Memory B cell (primary cell): ENCODE data around the gene MEX3D.

Experiments
- ATAC-seq: fragments of 150-1000 bp; cut with Tn5 transposase; 2 replicates; pipeline ENCODE4 v1.10.0; 2021; ENCODE audit warnings: low read depth, mild to moderate bottlenecking, moderate library complexity
- DNase-seq, 2 donors: peaks; one replicate each; pipeline ENCODE4 v3.0.0; 2022; ENCODE audit warnings: low spot score in 2 of 2
- H3K27ac Mint-ChIP-seq: one replicate; pipeline ENCODE4 v1.8.0; 2022; ENCODE audit warnings: mild to moderate bottlenecking, moderate library complexity, mixed read lengths
- H3K27me3 Mint-ChIP-seq: one replicate; pipeline ENCODE4 v1.8.0; 2022; ENCODE audit warnings: mixed read lengths
- H3K36me3 Mint-ChIP-seq: one replicate; pipeline ENCODE4 v1.8.0; 2022; ENCODE audit warnings: mild to moderate bottlenecking, mixed read lengths
- H3K4me1 Mint-ChIP-seq: one replicate; pipeline ENCODE4 v1.8.0; 2022; ENCODE audit warnings: mixed read lengths
- H3K4me3 Mint-ChIP-seq: one replicate; pipeline ENCODE4 v1.8.0; 2022; ENCODE audit warnings: mild to moderate bottlenecking, moderate library complexity, mixed read lengths
- H3K9me3 Mint-ChIP-seq: one replicate; pipeline ENCODE4 v1.8.0; 2022; ENCODE audit warnings: mixed read lengths

The MEX3D gene

DNA sequence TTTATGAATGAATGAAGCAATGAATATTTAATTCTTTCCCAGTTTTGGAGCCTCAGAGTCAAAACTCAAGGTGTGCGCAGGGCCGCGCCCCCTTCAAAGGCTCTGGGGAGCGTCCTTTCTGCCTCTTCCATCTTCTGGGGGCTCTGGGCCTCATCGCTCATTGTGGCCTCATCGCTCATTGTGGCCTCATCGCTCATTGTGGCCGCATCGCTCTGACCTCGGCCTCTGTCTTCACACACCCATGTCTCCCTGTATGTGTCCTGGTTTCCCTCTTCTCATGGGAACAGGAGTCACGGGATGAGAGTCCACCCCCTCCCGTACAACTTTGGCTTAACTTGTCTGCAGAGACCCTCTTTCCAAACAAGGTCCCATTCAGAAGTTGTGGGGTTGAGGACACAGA lies 3.2 kb upstream of the MEX3D start:
- Mint-ChIP-seq H3K4me1 (peaks cover 11% of the 10 kb centered on the region), H3K4me3 (no peak overlapping the region), H3K27ac (no peak overlapping the region), H3K36me3 (peaks cover 4% of the 10 kb centered on the region), H3K27me3 (peaks cover 6% of the 10 kb centered on the region), H3K9me3 (no peaks in the 10 kb centered on the region)
- no peak for ATAC-seq
- DNase-seq: no peak

DNA sequence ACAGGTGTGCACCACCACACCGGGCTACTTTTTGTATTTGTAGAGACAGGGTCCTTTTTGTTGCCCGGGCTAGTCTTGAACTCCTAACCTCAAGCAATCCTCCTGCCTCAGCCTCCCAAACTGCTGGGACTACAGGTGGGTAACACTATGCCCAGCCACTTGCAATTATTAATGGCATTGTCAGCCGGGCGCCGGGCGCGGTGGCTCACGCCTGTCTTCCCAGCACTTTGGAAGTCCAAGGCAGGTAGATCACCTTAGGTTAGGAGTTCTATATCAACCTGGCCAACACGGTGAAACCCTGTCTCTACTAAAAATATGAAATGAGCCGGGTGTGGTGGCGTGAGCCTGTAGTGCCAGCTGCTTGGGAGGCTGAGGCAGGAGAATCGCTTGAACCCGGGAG lies 2.7 kb upstream of the MEX3D start:
- ATAC-seq (no peak), DNase-seq (no peak)
- H3K4me1 Mint-ChIP-seq: peaks cover 9% of the 10 kb centered on the region
- no peak overlapping the region for H3K27ac Mint-ChIP-seq
- peaks cover 6% of the 10 kb centered on the region for H3K27me3 Mint-ChIP-seq
- peaks cover 2% of the 10 kb centered on the region for H3K36me3 Mint-ChIP-seq
- no peak overlapping the region for H3K4me3 Mint-ChIP-seq
- no peaks in the 10 kb centered on the region for H3K9me3 Mint-ChIP-seq

DNA sequence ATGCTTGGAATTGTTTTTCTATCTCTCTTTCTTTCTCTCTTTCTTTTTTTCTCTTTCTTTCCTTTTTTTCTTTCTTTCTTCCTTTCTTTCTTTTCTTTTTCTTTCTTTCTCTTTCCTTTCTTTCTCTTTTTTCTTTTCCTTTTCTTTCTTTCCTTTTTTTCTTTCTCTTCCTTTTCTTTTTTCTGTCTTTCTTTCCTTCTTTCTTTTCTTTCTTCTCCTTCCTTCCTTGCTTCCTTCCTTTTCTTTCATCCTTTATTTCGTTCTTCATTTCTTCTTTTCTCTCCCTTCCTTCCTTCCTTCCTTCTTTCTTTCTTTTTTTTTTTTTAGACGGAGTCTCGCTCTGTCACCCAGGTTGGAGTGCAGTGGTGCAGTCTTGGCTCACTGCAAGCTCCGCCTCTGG lies 1.9 kb upstream of the MEX3D start:
- no peak for ATAC-seq
- Mint-ChIP-seq H3K4me3 (peak overlapping the region; percentile 56), H3K27me3 (peaks cover 6% of the 10 kb centered on the region), H3K36me3 (no peaks in the 10 kb centered on the region), H3K4me1 (peaks cover 8% of the 10 kb centered on the region), H3K27ac (no peak overlapping the region), H3K9me3 (no peaks in the 10 kb centered on the region)
- no peak for DNase-seq

DNA sequence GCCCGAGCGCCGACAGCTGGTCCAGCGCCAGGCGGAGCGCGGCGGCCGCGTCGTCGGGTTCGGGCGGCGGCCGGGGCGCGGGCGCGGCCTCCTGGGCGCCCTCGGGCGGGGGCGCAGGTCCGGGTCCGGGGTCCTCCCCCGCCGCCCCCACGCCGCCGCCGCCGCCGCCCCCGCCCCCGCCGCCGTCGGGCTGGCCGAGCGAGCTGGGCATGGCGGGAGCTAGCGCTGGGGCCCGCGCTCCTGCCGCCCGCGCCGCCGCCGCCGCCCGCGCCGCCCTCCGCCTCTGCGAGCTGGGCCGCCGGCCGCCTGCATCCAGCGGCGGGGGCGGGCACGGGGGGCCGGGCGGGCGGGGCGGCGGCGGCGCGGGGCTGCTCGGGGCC lies 287 bp downstream of the MEX3D start:
- no peak for DNase-seq
- no peaks in the 10 kb centered on the region for H3K36me3 Mint-ChIP-seq
- H3K27ac Mint-ChIP-seq: no peak overlapping the region
- H3K9me3 Mint-ChIP-seq: no peaks in the 10 kb centered on the region
- peak; percentile 30 for ATAC-seq
- H3K27me3 Mint-ChIP-seq: peaks cover 6% of the 10 kb centered on the region
- peaks cover 5% of the 10 kb centered on the region for H3K4me1 Mint-ChIP-seq
- H3K4me3 Mint-ChIP-seq: no peak overlapping the region

DNA sequence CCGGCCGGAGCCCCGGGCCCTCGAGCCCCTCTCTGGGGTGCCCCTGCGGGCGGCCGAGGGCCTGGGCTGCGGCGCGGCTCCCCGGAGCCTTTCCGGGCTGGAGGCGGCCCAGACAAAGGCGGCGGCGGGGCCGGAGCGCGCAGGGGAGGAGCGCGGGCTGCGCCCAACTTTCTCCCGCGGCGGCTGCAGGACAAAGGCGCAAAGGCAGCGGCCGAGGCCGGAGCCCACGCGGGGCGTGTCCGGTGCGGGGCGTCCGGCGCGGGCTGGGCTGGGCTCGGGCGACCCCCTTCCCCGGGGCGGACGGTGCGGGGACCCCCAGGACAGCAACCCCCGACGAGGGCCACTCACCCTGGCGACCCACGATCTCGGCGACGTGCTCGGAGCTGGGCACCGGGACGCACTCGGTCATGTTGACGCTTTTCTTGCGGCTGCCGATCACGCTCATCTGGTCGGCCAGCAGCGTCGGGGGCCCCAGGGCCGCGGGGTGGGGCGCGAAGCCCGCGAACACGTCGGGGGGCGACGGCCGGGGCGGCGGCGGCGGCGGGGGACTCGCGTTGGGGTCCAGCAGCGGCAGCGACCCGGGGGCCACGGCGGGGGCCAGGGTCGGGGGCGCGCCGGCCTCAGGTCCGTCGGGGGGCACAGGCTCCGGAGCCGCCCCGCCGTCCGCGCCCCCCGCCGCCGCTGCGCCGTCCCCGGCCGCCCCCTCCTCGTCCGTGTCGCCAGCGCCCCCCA lies 843 bp downstream of the MEX3D start:
- Mint-ChIP-seq H3K9me3 (no peaks in the 10 kb centered on the region), H3K36me3 (no peaks in the 10 kb centered on the region), H3K27ac (no peak overlapping the region), H3K27me3 (peaks cover 6% of the 10 kb centered on the region), H3K4me1 (peaks cover 5% of the 10 kb centered on the region), H3K4me3 (peak overlapping the region; percentile 29)
- ATAC-seq (no peak), DNase-seq (peak in 1 of 2 donors; percentile 41)

DNA sequence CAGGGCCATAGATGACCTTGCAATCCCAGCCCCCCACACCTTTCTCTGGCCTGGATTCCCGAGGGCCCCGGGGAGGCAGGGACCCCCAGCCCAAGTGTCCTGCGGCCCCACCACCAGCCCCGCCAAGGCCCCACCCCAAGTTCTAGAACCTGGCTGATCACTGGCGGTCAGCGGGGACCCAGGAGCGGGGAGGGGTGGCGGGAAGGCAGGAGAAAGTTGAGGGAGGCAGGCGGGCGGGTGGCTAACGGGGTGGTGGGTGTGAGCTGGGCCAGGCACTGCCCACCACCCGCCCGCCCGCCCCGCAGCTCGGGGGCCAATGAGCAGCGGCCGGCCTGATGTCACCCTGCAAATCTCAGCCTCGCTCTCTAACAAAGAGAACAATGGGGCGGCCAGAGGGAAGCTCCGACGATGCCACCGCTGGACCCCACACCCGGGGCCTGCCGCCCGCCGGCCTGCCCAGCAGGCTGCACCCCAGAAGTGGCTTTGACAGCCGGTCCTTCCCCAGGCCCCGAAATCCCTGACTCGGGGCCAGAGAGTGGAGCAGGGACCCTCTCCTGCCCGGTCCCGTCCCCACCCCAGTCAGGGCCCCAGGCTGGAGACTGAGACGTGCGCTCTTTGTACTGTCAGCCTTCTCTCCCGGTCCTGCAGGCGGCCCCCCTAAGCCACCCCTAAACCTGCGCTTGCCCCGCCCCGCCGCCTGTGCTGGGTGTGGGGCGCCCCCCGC lies 1.6 kb downstream of the MEX3D start:
- H3K4me3 Mint-ChIP-seq: no peak overlapping the region
- no peaks in the 10 kb centered on the region for H3K36me3 Mint-ChIP-seq
- no peak overlapping the region for H3K27ac Mint-ChIP-seq
- peaks cover 5% of the 10 kb centered on the region for H3K4me1 Mint-ChIP-seq
- peaks cover 6% of the 10 kb centered on the region for H3K27me3 Mint-ChIP-seq
- no peak for ATAC-seq
- no peaks in the 10 kb centered on the region for H3K9me3 Mint-ChIP-seq
- peak in 1 of 2 donors; percentile 7 for DNase-seq

DNA sequence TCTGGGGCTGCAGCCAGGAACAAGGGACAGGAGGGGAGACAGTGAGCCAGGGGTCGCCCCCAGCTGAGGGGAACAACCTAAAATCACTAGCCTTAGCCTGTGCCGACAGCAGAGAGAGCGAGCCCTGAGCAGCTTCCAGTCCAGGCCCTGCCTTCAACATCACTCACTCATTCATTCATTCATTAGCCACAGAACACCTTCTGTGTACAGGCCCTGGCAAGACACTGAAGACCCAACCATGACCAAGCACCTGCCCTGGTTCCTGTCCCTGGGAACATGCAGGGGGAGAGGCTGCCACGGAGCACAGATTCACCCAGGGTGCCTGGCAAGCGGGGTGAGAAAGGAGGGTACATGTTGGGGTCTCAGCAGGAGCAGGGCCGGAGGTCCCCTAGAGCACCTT lies 4.9 kb downstream of the MEX3D start:
- ATAC-seq (no peak), DNase-seq (no peak)
- no peaks in the 10 kb centered on the region for H3K9me3 Mint-ChIP-seq
- H3K4me3 Mint-ChIP-seq: no peak overlapping the region
- H3K27ac Mint-ChIP-seq: no peak overlapping the region
- H3K4me1 Mint-ChIP-seq: no peaks in the 10 kb centered on the region
- peaks cover 1% of the 10 kb centered on the region for H3K27me3 Mint-ChIP-seq
- H3K36me3 Mint-ChIP-seq: no peaks in the 10 kb centered on the region

DNA sequence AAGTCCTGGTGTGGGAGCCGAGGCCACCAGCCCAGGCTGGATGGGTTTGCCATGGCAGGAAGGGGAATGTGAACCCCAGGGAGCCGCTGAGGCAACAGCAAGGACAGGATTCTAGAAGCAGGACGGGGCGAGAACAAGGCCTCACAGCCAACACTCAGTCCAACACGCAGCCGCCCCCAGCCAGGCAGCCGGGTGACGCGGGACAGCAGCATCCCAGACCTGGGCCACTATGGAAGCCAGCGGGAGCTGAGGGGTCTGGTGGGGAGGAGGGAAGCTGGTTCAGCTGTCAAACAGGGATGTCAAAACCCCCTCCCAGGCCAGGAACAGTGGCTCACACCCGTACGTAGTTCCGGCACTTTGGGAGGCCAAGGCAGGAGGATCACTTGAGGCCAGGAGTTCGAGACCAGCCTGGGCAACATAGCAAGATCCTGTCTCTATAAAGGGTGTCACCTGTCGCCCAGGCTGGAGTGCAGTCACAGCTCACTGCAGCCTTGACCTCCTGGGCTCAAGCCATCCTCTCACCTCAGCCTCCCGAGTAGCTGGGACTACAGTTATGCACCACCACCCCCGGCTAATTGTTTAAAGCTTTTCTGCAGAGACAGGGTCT lies 6.8 kb downstream of the MEX3D start:
- no peak overlapping the region for H3K27ac Mint-ChIP-seq
- H3K27me3 Mint-ChIP-seq: peaks cover 1% of the 10 kb centered on the region
- DNase-seq (no peak), ATAC-seq (no peak)
- no peak overlapping the region for H3K4me3 Mint-ChIP-seq
- H3K9me3 Mint-ChIP-seq: no peaks in the 10 kb centered on the region
- no peaks in the 10 kb centered on the region for H3K4me1 Mint-ChIP-seq
- H3K36me3 Mint-ChIP-seq: no peaks in the 10 kb centered on the region

DNA sequence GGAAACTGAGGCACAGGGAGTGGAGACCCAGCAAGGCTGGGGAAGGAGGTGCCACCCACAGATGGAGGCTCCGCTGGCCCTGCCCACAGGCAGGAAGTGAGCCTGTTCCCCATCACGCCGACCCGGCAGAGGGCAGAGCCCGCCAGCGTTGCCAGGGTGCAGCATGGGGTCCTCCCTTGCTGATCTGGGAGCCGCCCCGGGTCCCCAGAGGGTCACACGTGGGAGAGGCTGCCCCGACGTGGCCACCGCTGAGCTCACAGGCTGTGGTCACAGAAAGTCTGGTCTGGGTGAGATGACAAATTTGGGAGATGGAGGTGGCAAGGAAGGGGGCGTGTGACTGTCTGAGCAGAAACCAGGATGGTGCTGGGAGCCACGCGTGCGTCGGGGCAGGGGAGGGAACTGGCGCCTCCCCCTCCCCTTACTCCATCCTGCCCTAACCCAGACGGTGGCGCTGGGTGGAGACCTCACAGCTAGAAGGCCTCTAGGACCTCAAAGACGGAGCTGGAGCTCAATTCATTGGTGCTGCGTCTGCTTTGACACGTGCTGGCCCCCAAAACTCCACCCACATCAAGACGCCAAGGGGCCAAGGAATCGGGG lies 7.7 kb downstream of the MEX3D start:
- DNase-seq (no peak), ATAC-seq (no peak)
- no peaks in the 10 kb centered on the region for H3K9me3 Mint-ChIP-seq
- H3K27me3 Mint-ChIP-seq: peaks cover 1% of the 10 kb centered on the region
- no peak overlapping the region for H3K4me3 Mint-ChIP-seq
- H3K27ac Mint-ChIP-seq: no peak overlapping the region
- H3K4me1 Mint-ChIP-seq: no peaks in the 10 kb centered on the region
- no peaks in the 10 kb centered on the region for H3K36me3 Mint-ChIP-seq

DNA sequence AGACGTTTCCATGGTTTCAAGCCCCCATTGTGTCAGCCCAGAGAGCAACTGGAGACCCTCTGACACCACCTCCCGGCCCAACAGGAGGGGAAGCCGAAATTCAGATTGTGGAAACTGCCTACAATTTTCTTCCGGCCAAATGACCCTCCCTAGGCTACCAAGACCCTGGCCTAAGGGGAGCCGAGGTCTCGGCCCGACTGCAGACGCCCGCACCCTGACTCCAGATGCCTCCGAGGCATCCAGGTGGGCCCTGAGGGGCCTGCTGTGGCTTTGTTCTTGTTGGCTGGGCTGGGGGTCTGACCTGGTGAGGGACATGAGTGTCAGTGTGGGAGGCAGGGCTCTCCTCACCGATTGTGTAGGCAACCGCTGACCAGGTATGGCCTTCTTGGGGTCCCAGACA lies 9.6 kb downstream of the MEX3D start:
- no peak for ATAC-seq
- H3K36me3 Mint-ChIP-seq: no peaks in the 10 kb centered on the region

DNA sequence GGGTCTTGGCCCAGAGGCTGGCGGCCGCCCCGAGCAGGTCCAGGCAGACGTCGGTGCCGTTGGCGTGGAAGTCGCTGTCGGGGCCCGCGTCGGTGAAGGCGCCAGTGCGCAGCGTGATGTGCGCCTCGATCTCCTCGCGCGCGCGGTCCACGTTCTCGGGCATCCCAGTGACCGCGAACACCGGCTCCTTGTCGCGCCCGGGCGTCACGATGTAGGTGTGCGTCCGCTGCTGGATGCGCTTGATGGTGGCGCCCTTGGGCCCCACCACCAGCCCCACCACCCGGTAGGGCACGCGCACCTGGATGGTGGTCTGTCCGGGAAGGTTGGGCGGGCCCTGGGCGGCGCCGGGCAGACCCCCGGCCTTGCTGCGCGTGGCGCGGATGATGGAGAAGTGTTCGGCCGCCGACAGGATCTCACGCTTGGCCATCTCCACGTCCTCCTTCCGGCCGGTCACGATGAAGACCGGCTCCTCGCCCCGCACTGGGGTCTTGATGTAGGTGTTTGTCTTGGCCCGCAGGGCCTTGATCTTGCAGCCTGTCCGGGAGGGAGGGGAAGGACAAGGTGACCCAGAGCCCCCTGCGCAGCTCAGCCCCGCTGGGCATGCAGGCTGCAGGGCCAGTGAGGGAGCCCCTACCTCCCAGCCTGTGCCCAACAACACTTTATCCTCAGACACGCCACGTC lies 11.6 kb downstream of the MEX3D start:
- H3K9me3 Mint-ChIP-seq: no peaks in the 10 kb centered on the region
- H3K4me1 Mint-ChIP-seq: no peaks in the 10 kb centered on the region
- H3K36me3 Mint-ChIP-seq: no peaks in the 10 kb centered on the region
- no peak overlapping the region for H3K27ac Mint-ChIP-seq
- no peak for DNase-seq
- ATAC-seq: no peak
- H3K27me3 Mint-ChIP-seq: peaks cover 7% of the 10 kb centered on the region
- H3K4me3 Mint-ChIP-seq: no peak overlapping the region

More for the DNA sequence above, 9.6 kb downstream of the MEX3D start:
- no peaks in the 10 kb centered on the region for H3K9me3 Mint-ChIP-seq
- no peak overlapping the region for H3K4me3 Mint-ChIP-seq
- no peak for DNase-seq
- no peak overlapping the region for H3K27ac Mint-ChIP-seq
- H3K27me3 Mint-ChIP-seq: peaks cover 1% of the 10 kb centered on the region
- H3K4me1 Mint-ChIP-seq: no peaks in the 10 kb centered on the region

DNA sequence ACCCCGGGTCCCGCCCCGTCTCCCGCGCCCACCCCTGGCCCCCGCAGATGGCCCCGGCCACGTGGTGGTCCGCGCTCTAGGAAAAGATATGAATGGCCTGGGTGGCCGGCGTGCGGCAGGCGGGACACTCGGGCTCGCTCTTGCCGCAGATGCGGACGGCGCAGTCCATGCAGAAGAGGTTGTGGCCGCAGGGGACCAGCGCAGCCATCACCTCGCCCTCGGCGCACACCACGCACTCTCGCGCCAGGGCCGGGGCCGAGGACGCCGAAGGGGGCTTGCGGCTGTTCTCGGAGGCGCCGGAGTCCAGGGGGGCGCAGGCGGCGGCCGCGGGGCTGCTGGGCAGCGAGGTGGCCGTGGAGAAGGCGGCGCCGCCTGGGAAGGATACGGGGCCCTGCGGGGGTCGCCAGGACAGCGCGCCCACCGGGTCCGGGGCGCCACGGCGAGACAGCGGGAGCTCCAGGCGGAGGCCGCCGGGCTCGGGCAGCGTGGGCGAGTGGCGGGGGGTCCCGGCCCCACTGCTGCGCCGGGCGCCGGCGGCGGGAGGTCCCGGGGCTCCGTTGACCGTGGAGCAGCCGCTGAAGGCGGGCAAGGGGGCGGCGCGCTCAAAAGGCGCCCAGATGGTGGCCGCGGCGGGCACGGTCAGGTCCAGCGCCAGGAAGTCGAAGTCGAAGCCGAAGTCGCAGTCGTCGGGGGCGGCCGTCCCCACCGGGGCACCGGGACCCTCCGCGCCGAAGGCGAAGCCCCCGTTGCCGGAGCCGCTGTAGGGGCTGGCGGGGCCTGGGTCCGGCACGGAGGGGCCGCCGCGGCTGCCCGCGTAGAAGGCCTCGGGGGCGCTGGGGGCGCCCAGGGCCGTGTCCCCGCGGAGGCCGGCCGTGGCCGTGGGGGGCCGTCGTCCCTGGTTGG lies 12.4 kb downstream of the MEX3D start:
- ATAC-seq: no peak
- H3K4me3 Mint-ChIP-seq: no peak overlapping the region
- no peak overlapping the region for H3K27ac Mint-ChIP-seq
- peaks cover 7% of the 10 kb centered on the region for H3K27me3 Mint-ChIP-seq
- no peaks in the 10 kb centered on the region for H3K4me1 Mint-ChIP-seq
- H3K36me3 Mint-ChIP-seq: no peaks in the 10 kb centered on the region
- H3K9me3 Mint-ChIP-seq: no peaks in the 10 kb centered on the region
- no peak for DNase-seq

DNA sequence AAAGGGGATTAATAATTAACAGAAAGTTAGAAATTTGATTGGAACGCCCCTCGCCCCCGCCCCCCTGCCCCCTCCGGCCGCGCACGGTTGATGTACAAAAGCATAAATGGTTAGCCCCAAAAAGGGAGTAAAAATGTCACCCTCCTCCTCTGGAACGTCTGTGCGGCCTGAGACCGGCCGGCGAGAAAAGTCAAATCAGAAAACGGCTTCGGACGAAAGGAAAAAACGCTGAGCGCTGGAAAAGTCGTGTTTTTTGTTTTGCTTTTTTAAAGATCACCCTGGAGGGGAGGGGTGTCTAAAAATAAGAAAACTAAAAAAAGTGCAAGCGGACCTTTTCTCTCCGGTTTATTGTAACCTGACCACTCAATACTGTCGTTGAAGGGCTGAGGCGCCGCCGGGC lies 13.2 kb downstream of the MEX3D start:
- H3K4me3 Mint-ChIP-seq: no peak overlapping the region
- H3K9me3 Mint-ChIP-seq: no peaks in the 10 kb centered on the region
- H3K36me3 Mint-ChIP-seq: no peaks in the 10 kb centered on the region
- no peak overlapping the region for H3K27ac Mint-ChIP-seq
- ATAC-seq (no peak), DNase-seq (no peak)
- no peaks in the 10 kb centered on the region for H3K4me1 Mint-ChIP-seq
- H3K27me3 Mint-ChIP-seq: peaks cover 7% of the 10 kb centered on the region
